ENCODE data around the gene AP4S1.

AP4S1 gene

DNA sequence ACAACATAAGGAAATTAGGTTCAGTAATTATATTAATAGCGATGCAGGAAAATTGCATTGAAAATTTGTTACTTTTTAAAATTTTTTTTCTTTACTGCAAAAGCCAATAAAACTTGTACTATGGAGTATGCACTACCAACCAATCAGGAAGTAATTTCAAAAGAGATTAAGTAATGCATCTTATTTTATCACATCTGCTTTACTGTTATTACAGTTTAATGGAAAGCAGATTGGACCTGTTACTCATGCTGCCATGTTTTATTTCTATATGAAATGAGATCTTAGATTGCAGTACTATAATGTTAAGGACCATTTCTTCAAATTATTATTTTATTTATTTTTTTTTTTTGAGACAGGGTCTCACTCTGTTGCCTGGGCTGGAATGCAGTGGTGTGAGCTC lies 2.4 kb downstream of the AP4S1 start:
- peaks cover 10% of the 10 kb centered on the region for H3K36me3 ChIP-seq
- no peak for DNase-seq

DNA sequence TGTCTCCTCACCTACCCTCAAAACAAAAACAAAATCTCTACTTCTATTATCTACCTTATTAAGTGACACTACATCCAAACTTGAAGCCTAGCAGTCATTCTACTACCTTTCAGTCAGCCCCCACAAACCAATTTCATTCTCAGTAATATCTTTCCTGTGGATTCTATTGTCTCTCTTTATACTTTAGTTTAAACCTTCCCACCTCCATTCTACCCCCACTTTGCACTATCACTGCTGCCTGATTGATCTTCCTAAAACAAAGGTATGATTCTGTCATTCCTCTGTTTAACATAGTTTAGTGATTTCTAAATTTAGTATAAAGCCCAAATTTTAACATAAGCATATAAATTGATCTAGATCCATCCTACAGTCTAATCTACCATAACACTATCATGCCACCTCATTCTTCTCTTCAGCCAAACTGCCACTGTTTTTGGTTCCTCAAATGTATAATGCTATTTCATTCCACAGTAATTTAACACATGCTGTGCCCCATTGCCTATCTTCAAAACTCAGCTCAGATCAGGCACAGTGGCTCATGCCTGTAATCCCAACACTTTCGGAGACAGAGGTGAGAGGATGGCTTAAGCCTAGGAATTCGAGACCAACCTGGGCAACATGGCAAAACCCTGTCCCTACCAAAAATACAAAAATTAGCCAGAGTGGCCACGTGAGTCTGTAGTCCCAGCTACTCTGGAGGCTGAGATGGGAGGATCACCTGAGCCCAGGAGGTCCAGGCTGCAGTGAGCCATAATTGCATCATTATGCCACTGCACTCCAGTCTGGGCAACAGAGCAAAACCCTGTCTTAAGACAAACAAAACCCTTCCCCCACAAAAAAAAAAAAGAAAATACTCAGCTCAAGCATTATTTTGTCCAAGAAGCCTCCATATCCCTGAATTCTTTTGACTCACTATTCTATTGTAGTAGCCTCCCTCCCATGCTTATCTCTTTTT lies 3.8 kb downstream of the AP4S1 start:
- Histone ChIP-seq H3K4me3 (ENCODE audit: low read depth, low read length) (no peak overlapping the region), H3K36me3 (peaks cover 10% of the 10 kb centered on the region), H3K27me3 (ENCODE audit: insufficient read depth, low read depth, severe bottlenecking) (no peaks in the 10 kb centered on the region), H3K9me3 (ENCODE audit: severe bottlenecking) (no peaks in the 10 kb centered on the region), H3K27ac (no peak overlapping the region)
- TF ChIP-seq, protein P1, sequence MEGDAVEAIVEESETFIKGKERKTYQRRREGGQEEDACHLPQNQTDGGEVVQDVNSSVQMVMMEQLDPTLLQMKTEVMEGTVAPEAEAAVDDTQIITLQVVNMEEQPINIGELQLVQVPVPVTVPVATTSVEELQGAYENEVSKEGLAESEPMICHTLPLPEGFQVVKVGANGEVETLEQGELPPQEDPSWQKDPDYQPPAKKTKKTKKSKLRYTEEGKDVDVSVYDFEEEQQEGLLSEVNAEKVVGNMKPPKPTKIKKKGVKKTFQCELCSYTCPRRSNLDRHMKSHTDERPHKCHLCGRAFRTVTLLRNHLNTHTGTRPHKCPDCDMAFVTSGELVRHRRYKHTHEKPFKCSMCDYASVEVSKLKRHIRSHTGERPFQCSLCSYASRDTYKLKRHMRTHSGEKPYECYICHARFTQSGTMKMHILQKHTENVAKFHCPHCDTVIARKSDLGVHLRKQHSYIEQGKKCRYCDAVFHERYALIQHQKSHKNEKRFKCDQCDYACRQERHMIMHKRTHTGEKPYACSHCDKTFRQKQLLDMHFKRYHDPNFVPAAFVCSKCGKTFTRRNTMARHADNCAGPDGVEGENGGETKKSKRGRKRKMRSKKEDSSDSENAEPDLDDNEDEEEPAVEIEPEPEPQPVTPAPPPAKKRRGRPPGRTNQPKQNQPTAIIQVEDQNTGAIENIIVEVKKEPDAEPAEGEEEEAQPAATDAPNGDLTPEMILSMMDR (IDR thresholded peaks at IDR 0.05; ENCODE audit: low read depth, low read length) = no peak
- DNase-seq = no peak

More for the DNA sequence above, 2.4 kb downstream of the AP4S1 start:
- TF ChIP-seq, protein P1 (IDR thresholded peaks at IDR 0.05; ENCODE audit: low read depth, low read length) = no peak
- H3K9me3 ChIP-seq (ENCODE audit: severe bottlenecking) = no peaks in the 10 kb centered on the region
- H3K27ac ChIP-seq = no peak overlapping the region
- H3K4me3 ChIP-seq (ENCODE audit: low read depth, low read length) = peak overlapping the region; percentile 60; the same call in 1 of the 2 replicates
- no peaks in the 10 kb centered on the region for H3K27me3 ChIP-seq (ENCODE audit: insufficient read depth, low read depth, severe bottlenecking)

DNA sequence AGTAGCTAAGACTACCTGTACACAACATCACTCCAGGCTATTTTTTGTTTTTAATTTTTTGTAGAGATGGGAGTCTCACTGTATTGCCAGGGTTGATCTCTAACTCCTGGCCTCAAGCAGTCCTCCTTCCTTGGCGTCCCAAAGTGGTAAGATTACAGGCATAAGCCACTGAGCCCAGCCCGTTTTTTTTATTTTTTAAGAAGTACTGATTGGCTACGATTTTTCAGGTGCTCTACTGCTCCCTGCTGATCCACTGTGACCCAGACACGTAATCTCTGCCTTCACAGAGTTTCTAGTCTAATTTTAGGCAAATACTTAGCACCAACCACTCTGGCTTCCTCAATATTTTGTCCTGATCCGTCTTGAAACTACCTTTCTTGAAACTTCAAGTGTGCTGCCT lies 5.0 kb downstream of the AP4S1 start:
- no peak for DNase-seq
- Histone ChIP-seq H3K36me3 (peaks cover 6% of the 10 kb centered on the region), H3K4me3 (ENCODE audit: low read depth, low read length) (no peak overlapping the region), H3K27me3 (ENCODE audit: insufficient read depth, low read depth, severe bottlenecking) (no peaks in the 10 kb centered on the region), H3K9me3 (ENCODE audit: severe bottlenecking) (no peaks in the 10 kb centered on the region), H3K27ac (no peak overlapping the region)
- TF ChIP-seq, protein P1 (IDR thresholded peaks at IDR 0.05; ENCODE audit: low read depth, low read length) = no peak

DNA sequence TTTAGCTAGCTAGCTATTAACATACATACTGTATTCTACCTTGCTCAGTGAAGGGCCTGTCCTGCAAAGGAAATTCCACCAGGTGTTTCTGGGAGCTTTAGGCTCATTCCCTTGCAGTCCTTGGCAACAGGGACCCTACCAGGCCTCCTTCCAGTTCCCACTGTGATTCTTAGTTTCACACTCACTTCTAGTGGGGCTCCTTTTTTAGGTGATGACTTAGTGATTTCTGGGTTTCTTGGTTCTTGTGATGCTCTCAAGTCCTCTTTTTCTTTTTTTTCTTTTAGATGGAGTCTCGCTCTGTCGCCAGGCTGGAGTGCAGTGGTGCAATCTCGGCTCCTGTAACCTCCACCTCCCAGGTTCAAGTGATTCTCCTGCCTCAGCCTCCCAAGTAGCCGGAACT lies 11.1 kb downstream of the AP4S1 start:
- no peak overlapping the region for H3K4me3 ChIP-seq (ENCODE audit: low read depth, low read length)
- TF ChIP-seq, protein P1 (IDR thresholded peaks at IDR 0.05; ENCODE audit: low read depth, low read length) = no peak
- H3K36me3 ChIP-seq = no peaks in the 10 kb centered on the region
- H3K9me3 ChIP-seq (ENCODE audit: severe bottlenecking) = no peaks in the 10 kb centered on the region
- H3K27me3 ChIP-seq (ENCODE audit: insufficient read depth, low read depth, severe bottlenecking) = no peaks in the 10 kb centered on the region
- no peak overlapping the region for H3K27ac ChIP-seq
- DNase-seq = no peak

DNA sequence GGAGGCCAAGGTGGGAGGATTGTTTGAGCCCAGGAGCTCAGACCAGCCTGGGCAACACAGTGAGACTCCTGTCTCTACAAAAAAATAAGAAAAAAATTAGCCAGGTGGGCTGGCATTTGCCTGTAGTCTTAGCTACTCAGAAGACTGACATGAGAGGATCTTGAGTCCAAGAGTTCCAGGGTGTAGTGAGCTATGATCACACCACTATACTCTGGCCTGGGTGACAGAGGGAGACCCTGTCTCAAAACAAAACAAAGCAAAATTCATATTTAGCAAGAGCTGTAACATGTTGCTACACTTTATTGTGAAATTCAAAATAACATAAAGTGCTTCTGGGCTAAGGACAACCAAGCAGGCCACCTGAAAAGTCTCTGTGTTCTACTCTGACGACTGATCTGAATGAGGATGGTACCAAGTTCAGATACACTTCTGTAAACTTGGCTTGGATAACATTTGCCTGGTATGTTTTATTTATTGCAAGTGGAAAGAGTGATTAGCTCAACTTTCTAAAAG lies 12.3 kb downstream of the AP4S1 start:
- Histone ChIP-seq H3K27me3 (ENCODE audit: insufficient read depth, low read depth, severe bottlenecking) (no peaks in the 10 kb centered on the region), H3K9me3 (ENCODE audit: severe bottlenecking) (no peaks in the 10 kb centered on the region), H3K36me3 (no peaks in the 10 kb centered on the region), H3K4me3 (ENCODE audit: low read depth, low read length) (no peak overlapping the region), H3K27ac (no peak overlapping the region)
- TF ChIP-seq, protein P1 (IDR thresholded peaks at IDR 0.05; ENCODE audit: low read depth, low read length) = no peak
- DNase-seq = no peak

All from WERI-Rb-1 (cell line).